Measurements from ENCODE around the gene TIMM8A. TPM values are rescaled to one million over a fixed set of nuclear protein-coding genes. Genes with fewer than 3 reads are reported as not detected.

Gene TIMM8A
- total and polyA plus RNA-seq, 9 donors, result 4.7 to 13.3 (median 9.5) TPM

DNA sequence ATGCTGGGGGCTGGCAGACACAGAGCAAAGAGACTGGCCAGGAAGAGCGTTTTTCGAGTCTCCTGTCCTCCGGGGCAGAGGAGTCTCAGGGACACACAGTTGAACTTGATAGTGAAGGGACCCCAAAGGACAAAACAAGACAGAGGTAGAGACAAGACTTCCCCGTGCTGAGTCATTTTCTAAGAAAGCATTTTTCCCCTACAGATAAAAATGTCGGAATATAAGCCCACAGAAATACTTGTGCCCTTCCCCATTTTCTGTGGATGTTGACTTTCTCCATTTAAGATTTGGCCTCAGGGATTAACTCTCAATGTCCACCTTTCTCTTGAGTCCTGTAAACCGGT, 38.0 kb upstream of the TIMM8A start:
- intact Hi-C loops (cut with DNase I), result no loop called here

DNA sequence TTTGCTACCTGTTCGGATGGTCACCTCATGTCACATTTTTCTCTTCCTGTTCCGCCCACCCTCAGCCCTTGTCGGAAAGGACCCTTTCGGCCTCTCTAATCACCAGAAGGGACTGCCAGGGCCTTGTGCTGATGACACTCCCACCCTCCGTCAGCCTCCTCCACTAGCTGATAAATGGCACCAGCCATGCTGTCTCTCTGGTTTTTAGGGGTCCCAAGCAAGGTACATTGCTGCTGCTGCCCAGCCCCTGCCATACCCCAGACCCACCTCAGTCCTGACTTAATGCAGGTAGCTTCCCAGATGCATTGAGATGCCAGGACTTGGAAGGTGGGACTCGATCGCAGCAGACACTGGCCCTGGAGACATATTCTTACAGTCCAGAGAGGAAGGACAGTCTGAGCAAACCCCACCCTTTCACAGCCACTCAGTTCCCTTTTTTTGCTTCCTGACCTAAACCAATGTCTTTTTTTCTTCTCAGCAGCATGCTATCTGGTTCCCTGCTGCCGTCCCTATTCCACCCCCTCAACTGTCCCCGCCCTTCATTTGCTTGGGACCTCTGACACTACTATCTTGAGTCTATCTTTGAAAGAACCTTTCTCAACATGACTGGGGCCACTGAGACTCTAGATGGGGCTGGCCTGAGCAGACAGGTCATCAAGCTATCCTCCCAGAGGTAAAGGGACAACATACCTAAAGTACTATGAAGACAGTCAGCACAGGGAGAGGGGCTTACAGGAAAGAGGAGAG, 37.4 kb upstream of the TIMM8A start, which contains the start of gene BTK:
Gene BTK, minus strand, starts transcription at position 397 of the 747 bp plus-strand sequence. CDS start 10,907 bp downstream, outside the sequence.
- no peaks in the 10 kb centered on the region for H3K36me3 ChIP-seq
- intact Hi-C loops (cut with DNase I), result no loop called here
- 66 to 75% (median 69%) methylated on average over 9 of the region's 9 CpGs for WGBS, 3 donors
- H3K4me1 ChIP-seq (ENCODE audit: insufficient read depth), result no peaks in the 10 kb centered on the region
- H3K9me3 ChIP-seq, result no peaks in the 10 kb centered on the region
- H3K4me3 ChIP-seq, result no peak within 1 kb of the TSS
- TF ChIP-seq CTCF (IDR thresholded peaks at IDR 0.05) (no peak), EP300 (IDR thresholded peaks at IDR 0.05) (no peak), POLR2A (IDR thresholded peaks at IDR 0.05) (no peak)
- no peaks in the 10 kb centered on the region for H3K27me3 ChIP-seq
- DNase-seq, result no peak
- H3K27ac ChIP-seq, result no peak within 1 kb of the TSS

More for the DNA sequence above, 38.0 kb upstream of the TIMM8A start:
- TF ChIP-seq EP300 (IDR thresholded peaks at IDR 0.05) (no peak), POLR2A (IDR thresholded peaks at IDR 0.05) (no peak), CTCF (IDR thresholded peaks at IDR 0.05) (no peak)
- Histone ChIP-seq H3K4me3 (no peak overlapping the region), H3K36me3 (no peaks in the 10 kb centered on the region), H3K27me3 (no peaks in the 10 kb centered on the region), H3K4me1 (ENCODE audit: insufficient read depth) (no peaks in the 10 kb centered on the region), H3K9me3 (no peaks in the 10 kb centered on the region), H3K27ac (no peak overlapping the region)
- no peak for DNase-seq
- 65 to 70% (median 68%) methylated on average over 6 of the region's 6 CpGs for WGBS, 3 donors

- H3K27ac ChIP-seq, result no peak overlapping the region
Observed at GRCh38 chrX:101385026-101385684, 36.6 kb upstream of the TIMM8A start.

DNA sequence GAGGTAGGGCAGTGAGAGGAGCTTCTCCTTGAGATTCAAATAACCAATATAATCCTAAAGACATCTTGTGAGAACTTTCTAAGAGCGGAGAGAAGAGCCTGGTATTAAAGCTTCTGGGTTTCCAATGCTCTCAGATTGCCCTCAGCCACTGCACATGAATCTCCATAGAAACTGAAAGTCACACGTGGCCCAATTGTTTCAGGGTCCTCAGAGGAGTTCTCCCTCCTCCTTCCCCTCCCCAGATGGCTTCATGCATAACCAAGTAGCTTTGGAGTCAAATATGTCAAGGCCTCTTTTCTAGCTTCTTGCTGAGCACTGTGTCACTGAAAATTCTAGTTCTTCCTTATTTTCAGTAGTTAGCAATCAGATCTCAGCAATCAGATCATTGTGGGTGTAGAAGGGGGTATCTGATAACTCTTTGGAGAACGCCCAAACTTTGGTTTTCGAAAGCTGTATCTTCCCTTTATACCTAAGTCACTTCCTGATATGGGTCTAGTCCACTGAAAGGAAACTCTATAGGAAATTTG, 35.2 kb upstream of the TIMM8A start:
- H3K36me3 ChIP-seq, result no peaks in the 10 kb centered on the region
- WGBS, 3 donors, result 56 to 61% (median 58%) methylated on average over 4 of the region's 4 CpGs
- H3K4me1 ChIP-seq (ENCODE audit: insufficient read depth), result no peaks in the 10 kb centered on the region
- H3K4me3 ChIP-seq, result no peak overlapping the region
- intact Hi-C loops (cut with DNase I), result no loop called here
- H3K9me3 ChIP-seq, result no peaks in the 10 kb centered on the region
- no peaks in the 10 kb centered on the region for H3K27me3 ChIP-seq
- TF ChIP-seq POLR2A (IDR thresholded peaks at IDR 0.05) (no peak), CTCF (IDR thresholded peaks at IDR 0.05) (no peak), EP300 (IDR thresholded peaks at IDR 0.05) (no peak)
- DNase-seq, result no peak
- no peak overlapping the region for H3K27ac ChIP-seq

More at GRCh38 chrX:101385026-101385684, 36.6 kb upstream of the TIMM8A start:
- Histone ChIP-seq H3K4me3 (no peak overlapping the region), H3K4me1 (ENCODE audit: insufficient read depth) (no peaks in the 10 kb centered on the region), H3K27me3 (no peaks in the 10 kb centered on the region), H3K36me3 (no peaks in the 10 kb centered on the region), H3K9me3 (no peaks in the 10 kb centered on the region)
- intact Hi-C loops (cut with DNase I), result no loop called here
- 68 to 77% (median 72%) methylated on average over 7 of the region's 7 CpGs for WGBS, 3 donors
- no peak for DNase-seq
- TF ChIP-seq EP300 (IDR thresholded peaks at IDR 0.05) (no peak), CTCF (IDR thresholded peaks at IDR 0.05) (no peak), POLR2A (IDR thresholded peaks at IDR 0.05) (no peak)

All from ovary (tissue), 9 donors.